ENCODE results near the gene SPTBN1. TPM values are rescaled to one million over a fixed set of nuclear protein-coding genes. Genes with fewer than 3 reads are reported as not detected.
A peak's percentile ranks its signal among the peaks of the same experiment; 100 is the strongest.

Gene SPTBN1
- total and polyA plus RNA-seq, 2 of the 13 experiments (the other 11 are each of a cell fraction or from before 2014, with no cell fraction given): 123 to 299 TPM

- TF ChIP-seq ZBTB39 (CRISPR knock-in tag; IDR thresholded peaks at IDR 0.05): no peak; the same call in 1 of the 2 replicates
- no peak for TF ChIP-seq ZBTB49 (CRISPR knock-in tag; IDR thresholded peaks at IDR 0.05; ENCODE audit: borderline replicate concordance)
- no peak for TF ChIP-seq TEAD2 (CRISPR knock-in tag; IDR thresholded peaks at IDR 0.05)
- no peak for TF ChIP-seq DNMT3B (CRISPR knock-in tag; conservative IDR thresholded peaks at IDR 0.05)
- TF ChIP-seq ZMAT5 (CRISPR knock-in tag; IDR thresholded peaks at IDR 0.05; ENCODE audit: borderline replicate concordance, low read depth): no peak
- peak; percentile 14; the same call in 1 of the 2 replicates for TF ChIP-seq ZMAT3 (CRISPR knock-in tag; conservative IDR thresholded peaks at IDR 0.05)
- TF ChIP-seq REL (CRISPR knock-in tag; conservative IDR thresholded peaks at IDR 0.05): no peak; the same call in none of the 2 replicates
- TF ChIP-seq PAF1 (CRISPR knock-in tag; IDR thresholded peaks at IDR 0.05): no peak
- no peak for TF ChIP-seq CEBPZ (IDR thresholded peaks at IDR 0.05; ENCODE audit: low read length)
- peak; percentile 94 for TF ChIP-seq RFXAP (CRISPR knock-in tag; IDR thresholded peaks at IDR 0.05; ENCODE audit: borderline replicate concordance)
- TF ChIP-seq NBN (conservative IDR thresholded peaks at IDR 0.05): no peak
- no peak; the same call in 1 of the 2 replicates for TF ChIP-seq ZNF616 (CRISPR knock-in tag; IDR thresholded peaks at IDR 0.05; ENCODE audit: low read depth)
- no peak for TF ChIP-seq ZNF7 (CRISPR knock-in tag; IDR thresholded peaks at IDR 0.05)
- TF ChIP-seq ZNF280D (CRISPR knock-in tag; IDR thresholded peaks at IDR 0.05): no peak
- TF ChIP-seq SMC3 (IDR thresholded peaks at IDR 0.05; ENCODE audit: low read length): no peak; the same call in 1 of the 2 replicates
Observed at GRCh38 chr2:54455563-54456361, at the start of gene SPTBN1 (continued).
